NK-92 (cell line): Measurements from ENCODE around the gene BATF.

Experiments used
- DNase-seq: peaks from one replicate; lab custom pipeline; 2025; ENCODE audit not compliant: unreplicated experiment; lab: John Stamatoyannopoulos, UW

Gene BATF

GRCh38 chr14:75591987-75592575, 69.8 kb downstream of the BATF start:
- DNase-seq: no peak

- DNase-seq: no peak
These were observed 73.0 kb downstream of the BATF start for GRCh38 chr14:75595226-75595625.
